Activated T-helper 2 cell treated with anti-CD3 and anti-CD28 coated beads, Interferon-gamma antibody, Interleukin-2, Interleukin-4, amounts not matched to agents 10 μg/mL and 5 μg/mL and 100 μg/mL, durations not matched to agents 14 hours and 24 hours and 36 hours (primary cell): ENCODE results near the gene PLEKHD1. TPM values are rescaled to one million over a fixed set of nuclear protein-coding genes. Genes with fewer than 3 reads are reported as not detected.
"Not testable (repeated sequence)": the region's sequence is repeated elsewhere in the genome, so short reads cannot be mapped to it uniquely, and the experiment has no call there.

ENCODE experiments used
- DNase-seq: peaks from one replicate; pipeline ENCODE4 v3.0.0; 2021; ENCODE audit warnings: low spot score
- H3K27ac Mint-ChIP-seq: one replicate; pipeline ENCODE4 v1.8.0; 2021; ENCODE audit warnings: mixed read lengths
- H3K27me3 Mint-ChIP-seq: one replicate; pipeline ENCODE4 v1.8.0; 2021; ENCODE audit warnings: low read depth, mixed read lengths
- H3K36me3 Mint-ChIP-seq: one replicate; pipeline ENCODE4 v1.8.0; 2021; ENCODE audit warnings: low read depth, mixed read lengths
- H3K4me1 Mint-ChIP-seq: one replicate; pipeline ENCODE4 v1.8.0; 2021; ENCODE audit warnings: low read depth, mixed read lengths
- H3K4me3 Mint-ChIP-seq: one replicate; pipeline ENCODE4 v1.8.0; 2021; ENCODE audit warnings: low read depth, mild to moderate bottlenecking, moderate library complexity, mixed read lengths
- H3K9me3 Mint-ChIP-seq: one replicate; pipeline ENCODE4 v1.8.0; 2021; ENCODE audit warnings: mixed read lengths
- intact Hi-C: fragments of 100-400 bp; cut with micrococcal nuclease; formaldehyde crosslinking; loops from one replicate; pipeline ENCODE4 v1.15.1; 2023
- total RNA-seq: library from RNA; stranded (reverse); gene quantifications from 2 replicates; pipeline ENCODE4 v1.2.3, GENCODE V29; 2022

The PLEKHD1 gene
- total RNA-seq, 1 donor from 2014 or later, result 0.09 TPM

DNA sequence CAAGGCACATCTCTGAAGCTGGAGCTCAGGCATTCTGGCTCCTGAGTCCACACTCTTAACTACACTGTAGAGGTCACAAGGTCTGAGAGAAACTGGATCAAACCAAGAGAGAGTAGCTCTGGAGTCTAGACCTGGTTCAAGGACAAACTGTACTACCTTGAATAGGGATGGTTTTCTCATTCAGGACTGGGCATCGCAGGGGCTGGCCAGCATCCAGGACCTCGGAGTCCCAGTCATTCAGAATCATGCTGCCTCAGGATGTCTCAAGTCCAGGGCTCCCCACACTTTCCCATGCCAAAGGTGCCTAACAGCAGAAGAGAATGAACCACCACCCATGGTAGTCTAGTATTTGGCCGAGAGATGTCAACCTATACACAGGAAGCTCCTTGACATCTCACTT lies 13.1 kb upstream of the PLEKHD1 start:
- Mint-ChIP-seq H3K9me3 (no peaks in the 10 kb centered on the region), H3K4me1 (no peaks in the 10 kb centered on the region), H3K27ac (no peak overlapping the region), H3K27me3 (peaks cover 2% of the 10 kb centered on the region), H3K4me3 (no peak overlapping the region), H3K36me3 (no peaks in the 10 kb centered on the region)
- DNase-seq, result no peak
- intact Hi-C loops, result loop anchor here (10.0 kb wide), 1 partner anchor 103 kb away; the partner anchor contains the start of gene CCDC177

DNA sequence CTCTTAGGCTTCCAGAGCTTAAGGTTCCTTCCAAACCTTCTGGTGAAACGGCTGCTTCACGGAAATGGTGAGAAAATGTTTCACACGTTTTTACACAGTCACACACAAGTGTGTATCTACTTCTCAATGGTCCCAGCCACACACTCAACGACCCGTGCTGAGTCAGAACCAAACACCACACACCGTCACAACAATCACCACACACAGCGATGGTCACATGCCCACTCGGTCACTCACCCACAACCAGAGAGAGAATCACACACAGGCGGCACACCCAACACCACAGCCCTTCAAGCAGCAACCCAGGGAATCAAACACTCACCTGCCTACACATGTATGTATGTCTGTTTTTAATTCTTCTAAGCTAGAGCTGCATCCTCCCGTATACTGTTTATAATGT lies 12.6 kb upstream of the PLEKHD1 start:
- Mint-ChIP-seq H3K36me3 (no peaks in the 10 kb centered on the region), H3K4me3 (no peak overlapping the region), H3K27ac (no peak overlapping the region), H3K4me1 (no peaks in the 10 kb centered on the region), H3K27me3 (peaks cover 2% of the 10 kb centered on the region), H3K9me3 (no peaks in the 10 kb centered on the region)
- intact Hi-C loops, result loop anchor here (10.0 kb wide), 1 partner anchor 103 kb away; the partner anchor contains the start of gene CCDC177
- no peak for DNase-seq

DNA sequence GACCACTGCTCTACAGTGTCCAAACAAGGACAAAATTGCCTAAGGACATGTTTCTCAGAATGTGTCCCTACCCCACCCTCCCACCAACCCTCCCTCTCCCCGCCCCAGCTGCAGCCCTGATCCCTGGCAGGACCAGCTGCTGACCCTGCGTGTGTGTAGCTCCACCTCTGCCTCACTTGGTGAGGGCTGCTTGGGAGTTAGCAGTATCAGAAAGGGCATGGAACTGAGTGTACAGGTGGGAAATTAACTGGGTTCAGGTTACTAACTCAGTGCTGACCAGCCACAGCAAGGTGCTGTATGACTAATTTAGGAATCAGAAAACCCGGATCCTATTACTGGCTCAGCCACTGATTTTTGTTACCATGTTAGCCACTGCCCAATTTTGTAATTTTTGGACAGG lies 11.3 kb upstream of the PLEKHD1 start:
- Mint-ChIP-seq H3K27me3 (peaks cover 2% of the 10 kb centered on the region), H3K27ac (no peak overlapping the region), H3K36me3 (no peaks in the 10 kb centered on the region), H3K9me3 (no peaks in the 10 kb centered on the region), H3K4me1 (no peaks in the 10 kb centered on the region), H3K4me3 (no peak overlapping the region)
- intact Hi-C loops, result loop anchor here (10.0 kb wide), 1 partner anchor 102 kb away; the partner anchor contains the start of gene CCDC177
- no peak for DNase-seq

DNA sequence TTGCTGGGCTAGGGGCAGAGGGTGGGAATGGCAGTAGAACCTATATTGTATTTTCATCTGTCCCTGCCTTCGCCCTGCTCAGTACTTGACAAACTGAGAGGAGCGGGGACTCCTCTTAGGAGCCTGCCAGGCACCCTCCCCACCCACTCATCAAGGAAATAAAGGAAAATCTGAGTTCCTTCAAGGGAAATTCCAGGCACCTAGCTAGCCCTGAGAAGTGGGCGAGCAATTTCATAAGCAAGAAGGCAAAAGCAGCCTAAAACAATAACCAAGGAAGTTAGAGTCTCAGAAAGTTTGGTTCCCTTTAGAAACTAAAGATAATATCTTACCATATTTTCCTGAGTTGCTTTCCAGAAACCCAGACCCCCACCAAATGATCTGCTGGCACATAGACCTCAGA lies 10.6 kb upstream of the PLEKHD1 start:
- Mint-ChIP-seq H3K4me1 (no peaks in the 10 kb centered on the region), H3K27me3 (peaks cover 2% of the 10 kb centered on the region), H3K9me3 (no peaks in the 10 kb centered on the region), H3K4me3 (no peak overlapping the region), H3K27ac (no peak overlapping the region), H3K36me3 (no peaks in the 10 kb centered on the region)
- intact Hi-C loops, result loop anchor here (10.0 kb wide), 1 partner anchor 101 kb away; the partner anchor contains the start of gene CCDC177
- DNase-seq, result no peak

DNA sequence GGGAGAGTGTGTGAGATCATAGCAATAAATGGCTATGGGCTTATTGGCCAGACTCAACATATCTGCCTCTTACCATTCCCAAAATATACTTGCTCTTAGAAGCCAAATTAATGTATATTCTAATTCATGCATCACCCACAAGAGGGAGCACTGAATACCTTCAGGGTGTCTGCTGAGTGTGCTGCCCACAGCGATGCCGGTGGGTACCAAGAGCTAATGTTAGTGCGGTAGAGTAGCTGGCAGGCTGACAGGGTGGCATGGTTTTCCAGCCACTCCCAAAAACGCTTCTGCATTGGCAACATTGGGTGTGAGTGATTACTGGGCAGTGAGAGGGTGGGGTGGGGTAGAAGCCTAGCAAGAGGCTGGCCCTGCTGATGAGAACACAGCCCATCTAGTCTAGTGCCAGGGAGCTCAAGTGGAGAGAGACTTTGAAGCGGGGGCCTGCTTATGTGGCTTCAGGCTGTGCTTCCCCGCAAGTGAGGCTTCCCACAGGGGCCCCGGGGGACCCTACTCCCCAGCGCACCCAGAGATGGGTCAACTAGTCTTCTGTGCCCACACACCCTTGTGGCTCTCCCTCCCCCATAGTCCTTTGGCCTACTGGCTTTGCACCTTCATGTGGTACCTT lies 9.2 kb upstream of the PLEKHD1 start:
- no peak overlapping the region for H3K4me3 Mint-ChIP-seq
- no peaks in the 10 kb centered on the region for H3K9me3 Mint-ChIP-seq
- intact Hi-C loops, result loop anchor here (10.0 kb wide), 1 partner anchor 99 kb away; the partner anchor contains the start of gene CCDC177
- H3K27me3 Mint-ChIP-seq, result peaks cover 5% of the 10 kb centered on the region
- no peak overlapping the region for H3K27ac Mint-ChIP-seq
- no peaks in the 10 kb centered on the region for H3K4me1 Mint-ChIP-seq
- DNase-seq, result no peak
- no peaks in the 10 kb centered on the region for H3K36me3 Mint-ChIP-seq

DNA sequence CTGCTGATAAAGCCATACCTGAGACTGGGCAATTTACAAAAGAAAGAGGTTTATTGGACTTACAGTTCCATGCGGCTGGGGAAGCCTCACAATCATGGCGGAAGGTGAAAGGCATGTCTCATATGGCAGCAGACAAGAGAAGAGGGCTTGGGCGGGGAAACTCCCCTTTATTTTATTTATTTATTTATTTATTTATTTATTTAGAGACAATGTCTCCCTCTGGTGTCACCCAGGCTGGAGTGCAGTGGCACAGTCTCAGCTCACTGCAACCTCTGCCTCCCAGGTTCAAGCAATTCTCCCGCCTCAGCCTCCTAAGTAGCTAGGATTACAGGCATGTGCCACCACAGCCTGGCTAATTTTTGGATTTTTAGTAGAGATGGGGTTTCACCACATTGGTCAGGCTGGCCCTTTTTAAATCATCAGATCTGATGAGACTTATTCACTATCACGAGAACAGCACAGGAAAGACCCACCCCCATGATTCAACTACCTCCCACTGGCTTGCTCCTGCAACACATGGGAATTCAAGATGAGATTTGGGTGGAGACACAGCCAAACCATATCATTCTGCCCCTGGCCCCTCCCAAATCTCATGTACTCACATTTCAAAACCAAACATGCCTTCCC lies 7.6 kb upstream of the PLEKHD1 start:
- H3K9me3 Mint-ChIP-seq, H3K4me3 Mint-ChIP-seq, H3K27me3 Mint-ChIP-seq, DNase-seq, H3K4me1 Mint-ChIP-seq, H3K27ac Mint-ChIP-seq, H3K36me3 Mint-ChIP-seq: not testable (repeated sequence)
- intact Hi-C loops, result loop anchor here (10.0 kb wide), 1 partner anchor 98 kb away; the partner anchor contains the start of gene CCDC177

DNA sequence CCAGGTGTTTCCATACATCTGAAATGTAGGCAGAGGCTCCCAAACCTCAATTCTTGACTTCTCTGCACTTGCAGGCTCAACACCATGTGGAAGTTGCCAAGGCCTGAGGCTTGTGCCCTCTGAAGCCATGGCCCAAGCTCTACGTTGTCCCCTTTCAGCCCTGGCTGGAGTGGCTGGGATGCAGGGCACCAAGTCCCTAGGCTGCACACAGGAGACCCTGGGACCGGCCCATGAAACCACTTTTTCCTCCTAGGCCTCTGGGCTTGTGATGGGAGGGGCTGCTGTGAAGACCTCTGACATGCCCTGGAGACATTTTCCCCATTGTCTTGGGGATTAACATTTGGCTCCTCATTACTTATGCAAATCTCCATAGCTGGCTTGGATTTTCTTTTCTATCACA lies 6.5 kb upstream of the PLEKHD1 start:
- intact Hi-C loops, result loop anchor here (10.0 kb wide), 1 partner anchor 97 kb away; the partner anchor contains the start of gene CCDC177
- H3K27ac Mint-ChIP-seq, H3K4me3 Mint-ChIP-seq, H3K9me3 Mint-ChIP-seq, DNase-seq, H3K4me1 Mint-ChIP-seq, H3K36me3 Mint-ChIP-seq: not testable (repeated sequence)
- peaks cover 18% of the 10 kb centered on the region for H3K27me3 Mint-ChIP-seq

DNA sequence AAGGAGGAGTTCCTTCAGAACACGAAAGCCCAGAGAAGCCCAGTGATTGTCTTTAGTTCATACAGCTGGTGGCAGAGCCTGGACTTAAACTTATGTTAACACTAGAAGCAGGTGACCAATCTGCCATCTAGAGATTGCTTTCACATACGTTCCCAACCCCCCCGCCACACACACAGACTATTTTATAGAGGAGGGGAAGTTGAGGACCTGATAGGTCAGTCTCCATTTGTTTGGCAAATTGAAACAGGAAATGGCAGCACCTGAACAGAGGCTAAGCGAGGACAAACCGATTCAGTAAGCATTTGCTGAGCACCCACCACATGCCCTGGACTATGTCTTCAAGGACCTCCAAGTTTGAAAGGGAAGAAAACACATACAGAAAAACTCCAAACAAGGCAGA lies 4.8 kb upstream of the PLEKHD1 start:
- H3K9me3 Mint-ChIP-seq, result no peaks in the 10 kb centered on the region

DNA sequence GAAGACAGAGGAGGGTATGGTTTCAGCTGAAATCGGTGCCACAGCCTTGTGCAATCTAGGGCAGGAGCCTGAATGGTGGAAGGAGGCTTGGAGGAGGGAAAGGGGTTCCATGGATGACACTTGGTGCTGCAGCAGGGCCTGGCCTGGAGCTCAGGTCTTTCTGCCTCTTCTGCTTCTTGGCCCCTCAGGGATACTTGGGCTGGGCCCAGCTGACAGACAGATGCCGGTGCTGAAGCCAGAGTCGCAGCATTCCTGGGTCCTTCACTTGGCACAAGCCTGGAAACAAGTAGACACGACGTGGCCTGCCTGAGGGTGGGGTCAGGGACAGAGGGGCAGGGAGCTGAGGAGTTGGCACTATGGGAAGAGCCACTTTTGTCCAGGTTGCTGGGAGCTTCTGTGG lies 4.4 kb upstream of the PLEKHD1 start:
- H3K36me3 Mint-ChIP-seq, result no peaks in the 10 kb centered on the region
- H3K9me3 Mint-ChIP-seq, result no peaks in the 10 kb centered on the region
- H3K27ac Mint-ChIP-seq, result no peak overlapping the region
- intact Hi-C loops, result no loop called here
- no peaks in the 10 kb centered on the region for H3K4me1 Mint-ChIP-seq
- no peak for DNase-seq
- no peak overlapping the region for H3K4me3 Mint-ChIP-seq
- H3K27me3 Mint-ChIP-seq, result peaks cover 25% of the 10 kb centered on the region

More for the DNA sequence above, 4.8 kb upstream of the PLEKHD1 start:
- Mint-ChIP-seq H3K4me3 (no peak overlapping the region), H3K27ac (no peak overlapping the region), H3K27me3 (peaks cover 24% of the 10 kb centered on the region), H3K36me3 (no peaks in the 10 kb centered on the region), H3K4me1 (no peaks in the 10 kb centered on the region)
- no peak for DNase-seq
- intact Hi-C loops, result loop anchor here (10.0 kb wide), 1 partner anchor 95 kb away; the partner anchor contains the start of gene CCDC177

DNA sequence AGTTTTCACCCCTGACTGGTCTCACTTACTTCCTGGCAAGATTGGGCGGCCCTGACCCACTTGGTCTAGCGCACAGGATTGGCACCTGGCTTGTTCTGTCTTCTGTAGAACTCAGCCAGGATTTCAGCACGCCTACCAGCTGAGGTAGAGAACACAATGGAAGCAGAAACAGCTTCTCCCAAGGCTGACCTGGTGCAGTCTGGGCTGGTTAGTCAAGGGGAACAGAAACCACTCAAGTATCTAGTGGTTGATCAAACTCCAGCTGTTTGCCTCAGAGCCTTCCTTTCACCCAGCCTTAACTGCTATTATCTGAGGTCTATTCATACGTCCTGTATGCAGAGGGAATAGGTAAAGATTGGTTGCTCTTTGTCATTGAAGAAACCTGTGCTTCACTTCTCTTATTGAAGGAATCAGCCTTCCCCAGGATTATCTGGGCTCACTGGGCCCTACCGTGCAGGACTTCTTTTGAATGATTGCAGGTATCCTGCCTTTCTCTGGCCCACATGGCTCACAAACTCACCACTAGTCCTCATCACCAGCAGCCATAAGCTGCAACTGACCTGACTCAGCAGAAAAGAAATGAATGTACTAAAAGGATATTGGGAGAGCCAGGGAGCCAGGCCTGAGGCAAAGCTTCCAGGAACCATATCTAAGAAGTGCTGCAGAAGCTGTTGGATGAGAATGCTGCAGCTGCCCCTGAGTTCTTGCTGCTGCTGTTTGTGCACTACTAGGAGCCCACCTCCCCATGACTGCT lies 2.5 kb upstream of the PLEKHD1 start:
- Mint-ChIP-seq H3K9me3 (no peaks in the 10 kb centered on the region), H3K27ac (no peak overlapping the region)

DNA sequence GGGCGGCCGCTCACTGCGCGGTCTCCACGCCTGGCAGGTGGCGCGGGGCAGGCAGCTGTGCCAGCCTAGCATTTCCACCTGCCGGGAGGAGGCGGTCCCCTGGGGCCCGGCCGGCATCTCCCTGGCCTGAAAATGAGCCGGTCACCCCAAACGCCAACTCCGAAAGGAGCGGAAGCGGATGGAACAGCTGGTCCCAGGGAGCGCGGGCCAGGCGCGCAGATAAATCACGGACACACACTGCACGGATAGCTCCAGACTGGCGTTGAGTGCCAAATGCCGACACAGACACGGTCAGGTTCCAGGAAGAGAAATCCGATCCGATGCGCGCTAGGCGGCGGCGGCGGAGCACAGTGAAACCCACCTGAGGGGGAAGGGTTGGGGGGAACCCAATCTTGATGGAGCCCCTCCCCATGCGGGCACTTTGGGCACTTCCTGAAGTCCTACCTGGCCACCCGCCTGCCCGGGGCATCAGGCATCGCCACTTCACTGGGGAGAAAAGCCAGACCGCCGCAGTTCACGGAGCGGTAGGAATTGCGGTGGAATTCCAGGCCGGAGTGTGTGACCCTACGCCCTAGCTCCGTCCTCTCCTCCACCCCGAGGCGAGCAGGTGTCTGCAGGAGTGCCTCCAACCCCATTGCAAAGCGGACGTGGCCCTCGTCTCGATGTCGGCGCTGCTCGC lies 624 bp upstream of the PLEKHD1 start:
- intact Hi-C loops, result no loop called here
- no peak for DNase-seq
- peak overlapping the region; percentile 1 for H3K4me3 Mint-ChIP-seq
- H3K36me3 Mint-ChIP-seq, result no peaks in the 10 kb centered on the region
- H3K4me1 Mint-ChIP-seq, result no peaks in the 10 kb centered on the region
- H3K27me3 Mint-ChIP-seq, result peaks cover 46% of the 10 kb centered on the region
- no peak overlapping the region for H3K27ac Mint-ChIP-seq
- no peaks in the 10 kb centered on the region for H3K9me3 Mint-ChIP-seq

More for the DNA sequence above, 2.5 kb upstream of the PLEKHD1 start:
- no peak for DNase-seq
- no peak overlapping the region for H3K4me3 Mint-ChIP-seq
- no peaks in the 10 kb centered on the region for H3K4me1 Mint-ChIP-seq
- no peaks in the 10 kb centered on the region for H3K36me3 Mint-ChIP-seq
- intact Hi-C loops, result no loop called here
- H3K27me3 Mint-ChIP-seq, result peaks cover 40% of the 10 kb centered on the region

DNA sequence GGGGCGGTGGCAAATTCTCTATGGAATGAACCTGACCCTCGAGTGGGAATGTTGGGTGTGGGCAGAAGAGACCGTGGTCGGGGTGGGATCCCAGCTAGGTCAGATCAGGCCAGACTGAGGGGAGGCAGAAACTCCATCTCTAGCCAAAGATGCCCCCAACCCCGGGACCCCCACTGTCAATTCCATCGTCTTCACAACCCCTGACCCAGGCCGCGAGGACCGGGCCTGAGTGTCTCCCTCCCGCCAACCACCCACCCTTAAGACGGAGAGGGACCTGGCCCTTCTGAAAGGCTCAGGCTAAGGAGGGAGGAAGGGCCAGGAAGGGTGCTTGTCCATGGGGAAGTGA lies 760 bp downstream of the PLEKHD1 start:
- no peak for DNase-seq

More for the DNA sequence above, 760 bp downstream of the PLEKHD1 start:
- no peak overlapping the region for H3K27ac Mint-ChIP-seq
- no peaks in the 10 kb centered on the region for H3K4me1 Mint-ChIP-seq
- no peak overlapping the region for H3K4me3 Mint-ChIP-seq
- H3K27me3 Mint-ChIP-seq, result peaks cover 43% of the 10 kb centered on the region
- no peaks in the 10 kb centered on the region for H3K36me3 Mint-ChIP-seq
- intact Hi-C loops, result no loop called here
- H3K9me3 Mint-ChIP-seq, result no peaks in the 10 kb centered on the region
